Mesodermal cell (in vitro differentiated cells): ENCODE data around the gene SYT9.

Experiments used
- H3K27ac ChIP-seq: 2 replicates; pipeline ENCODE4 v1.7.0; 2013; ENCODE audit warnings: mild to moderate bottlenecking, low read depth, low read length, moderate library complexity; ENCODE audit not compliant: severe bottlenecking
- H3K36me3 ChIP-seq: 2 replicates; pipeline ENCODE4 v1.7.1; 2013; ENCODE audit warnings: mild to moderate bottlenecking, low read length, moderate library complexity; ENCODE audit not compliant: control insufficient read depth, insufficient read depth
- H3K4me1 ChIP-seq: one replicate; pipeline ENCODE4 v1.7.1; 2013; ENCODE audit warnings: mild to moderate bottlenecking, low read length; ENCODE audit not compliant: insufficient read depth, control insufficient read depth, poor library complexity, severe bottlenecking
- H3K4me3 ChIP-seq: 2 replicates; pipeline ENCODE4 v1.7.0; 2013; ENCODE audit warnings: low read length, control low read depth, mild to moderate bottlenecking; ENCODE audit not compliant: insufficient read depth, poor library complexity, severe bottlenecking; ENCODE audit errors: extremely low read depth
- H3K9me3 ChIP-seq: 2 replicates; pipeline ENCODE4 v1.7.1; 2013; ENCODE audit warnings: mild to moderate bottlenecking, low read length, moderate library complexity; ENCODE audit not compliant: control insufficient read depth
- WGBS, 2 experiments: methylation state at CpG; one replicate each; pipeline ENCODE4 v1.1.5; 2013; ENCODE audit warnings: missing lambda C conversion rate in 2 of 2; ENCODE audit not compliant: insufficient coverage in 2 of 2; 5-methylcytosine and 5-hydroxymethylcytosine counted together

Gene SYT9

DNA sequence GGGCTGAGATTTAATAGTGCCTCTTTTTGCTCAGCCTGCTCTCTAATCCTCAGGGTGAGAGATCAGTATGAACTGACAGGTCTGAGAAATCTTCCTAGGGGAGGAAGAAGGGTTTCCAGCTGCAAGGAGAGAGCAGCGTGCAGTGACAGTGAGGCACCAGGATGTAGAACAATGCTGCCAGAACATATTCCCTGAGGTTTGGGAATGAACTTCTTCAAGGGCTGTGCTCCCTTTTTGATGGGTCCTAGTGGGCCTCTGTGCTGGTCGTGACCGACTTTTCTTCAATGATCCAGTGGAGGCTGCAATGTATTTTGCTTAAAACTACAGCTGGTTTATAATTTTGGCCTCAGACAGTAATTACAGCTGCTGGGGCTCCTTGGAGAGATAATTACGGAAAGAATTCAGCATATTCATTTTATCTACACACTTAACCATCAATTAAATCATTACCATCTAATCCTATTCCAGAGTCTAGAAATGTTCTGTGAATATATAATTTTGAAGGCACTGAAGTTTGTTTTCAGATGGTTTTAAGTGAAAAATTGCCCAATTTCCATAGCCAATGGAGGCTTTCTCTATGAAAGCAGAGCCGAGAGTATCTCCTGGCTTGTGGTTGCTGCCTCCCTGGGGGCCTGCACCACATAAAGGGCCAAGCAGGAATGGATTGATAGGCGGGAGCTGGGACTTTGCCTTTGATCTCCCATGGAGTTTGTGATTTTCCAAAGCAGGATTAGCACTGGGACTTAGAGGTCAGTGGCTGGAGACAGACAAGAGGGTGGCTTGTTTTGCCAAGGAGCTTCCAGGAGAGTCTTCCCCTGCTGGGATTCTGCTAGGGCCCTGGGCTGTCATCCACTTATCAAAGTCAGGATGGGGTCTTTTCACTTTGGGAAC, 192.6 kb downstream of the SYT9 start:
- H3K36me3 ChIP-seq, result no peaks in the 10 kb centered on the region
- 69 to 73% methylated on average over 5 of the region's 6 CpGs for WGBS, 2 experiments
- no peak overlapping the region for H3K4me3 ChIP-seq
- peaks cover 5% of the 10 kb centered on the region for H3K4me1 ChIP-seq
- H3K27ac ChIP-seq, result no peak overlapping the region
- no peaks in the 10 kb centered on the region for H3K9me3 ChIP-seq

DNA sequence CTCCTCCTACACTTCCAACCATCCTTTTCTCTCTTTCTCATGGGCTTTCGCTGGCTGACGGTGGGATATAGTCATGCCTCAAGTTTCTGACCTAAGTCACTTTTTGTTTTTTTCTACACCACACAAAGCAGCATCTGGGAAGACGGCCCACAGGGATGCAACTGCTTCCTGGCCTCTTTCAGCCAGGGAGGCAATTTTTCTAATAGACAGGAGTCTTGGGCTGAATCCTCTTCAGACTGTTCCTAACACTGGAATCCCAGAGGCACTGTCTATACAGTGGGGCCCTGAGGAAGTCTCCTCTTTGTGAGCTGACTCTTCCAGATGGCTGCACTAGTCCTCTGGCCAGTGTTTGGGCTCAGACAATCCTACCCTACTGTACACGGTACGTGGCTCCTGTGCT, 193.9 kb downstream of the SYT9 start:
- H3K4me1 ChIP-seq, result peaks cover 5% of the 10 kb centered on the region
- no peak overlapping the region for H3K4me3 ChIP-seq

DNA sequence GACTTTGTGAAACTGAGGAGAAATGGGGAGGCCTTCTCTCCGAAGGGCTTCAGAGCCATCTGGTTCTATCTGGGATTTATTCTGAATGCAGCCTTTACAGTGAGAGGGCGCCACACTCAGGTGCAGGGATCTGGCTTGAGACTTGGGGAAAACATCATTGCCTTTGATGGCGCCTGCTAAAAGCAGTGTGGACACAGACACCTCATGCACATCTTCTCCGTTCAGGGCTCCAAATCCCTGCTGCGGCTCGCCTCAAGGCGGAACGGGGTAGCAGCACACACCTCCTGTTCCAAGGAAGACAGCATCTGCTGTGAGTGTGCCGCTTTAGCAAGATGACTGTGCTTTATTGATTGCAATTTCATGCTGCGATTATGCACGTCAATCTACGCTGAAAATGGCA, 196.5 kb downstream of the SYT9 start:
- Histone ChIP-seq H3K4me3 (no peak overlapping the region), H3K27ac (no peak overlapping the region), H3K9me3 (no peaks in the 10 kb centered on the region), H3K36me3 (no peaks in the 10 kb centered on the region), H3K4me1 (peaks cover 5% of the 10 kb centered on the region)
- WGBS, 2 experiments, result 86 to 88% methylated on average over 11 to 12 of the region's 12 CpGs

More for the DNA sequence above, 193.9 kb downstream of the SYT9 start:
- Histone ChIP-seq H3K9me3 (no peaks in the 10 kb centered on the region), H3K36me3 (no peaks in the 10 kb centered on the region), H3K27ac (no peak overlapping the region)
- 91 to 92% methylated on average over 3 to 5 of the region's 5 CpGs for WGBS, 2 experiments

DNA sequence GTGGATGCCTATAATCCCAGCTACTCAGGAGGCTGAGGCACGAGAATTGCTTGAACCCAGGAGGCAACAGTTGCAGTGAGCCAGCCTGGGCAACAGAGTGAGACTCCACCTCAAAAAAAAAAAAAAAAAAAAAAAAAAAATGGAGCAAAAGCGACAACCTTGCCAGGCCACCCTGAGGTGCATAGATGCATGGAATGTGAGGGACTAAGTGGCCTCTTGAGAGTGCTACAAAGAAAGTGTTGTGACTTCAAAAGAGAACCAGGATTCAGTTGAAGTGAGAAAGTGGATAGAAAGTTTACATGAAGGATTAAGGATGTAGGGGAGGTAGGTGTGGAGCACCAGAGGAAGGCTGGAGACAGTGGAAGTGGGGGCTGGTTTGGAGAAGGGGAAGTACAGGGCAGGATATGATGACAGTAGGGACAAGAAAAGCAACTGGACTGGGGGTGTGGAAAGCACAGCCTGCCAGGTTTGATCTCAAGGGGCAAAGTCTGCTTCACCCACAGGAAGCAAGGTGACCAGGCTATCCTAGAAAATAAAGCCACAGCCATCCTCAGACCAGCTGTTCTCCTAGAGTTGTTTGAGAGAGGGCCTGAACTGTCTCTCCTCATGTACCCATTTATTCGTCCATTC, 197.6 kb downstream of the SYT9 start:
- peaks cover 3% of the 10 kb centered on the region for H3K4me1 ChIP-seq
- no peak overlapping the region for H3K27ac ChIP-seq
- H3K4me3 ChIP-seq, result no peak overlapping the region
- H3K9me3 ChIP-seq, result no peaks in the 10 kb centered on the region
- H3K36me3 ChIP-seq, result no peaks in the 10 kb centered on the region
- WGBS, 2 experiments, result 69 to 90% methylated on average over 2 to 3 of the region's 3 CpGs

DNA sequence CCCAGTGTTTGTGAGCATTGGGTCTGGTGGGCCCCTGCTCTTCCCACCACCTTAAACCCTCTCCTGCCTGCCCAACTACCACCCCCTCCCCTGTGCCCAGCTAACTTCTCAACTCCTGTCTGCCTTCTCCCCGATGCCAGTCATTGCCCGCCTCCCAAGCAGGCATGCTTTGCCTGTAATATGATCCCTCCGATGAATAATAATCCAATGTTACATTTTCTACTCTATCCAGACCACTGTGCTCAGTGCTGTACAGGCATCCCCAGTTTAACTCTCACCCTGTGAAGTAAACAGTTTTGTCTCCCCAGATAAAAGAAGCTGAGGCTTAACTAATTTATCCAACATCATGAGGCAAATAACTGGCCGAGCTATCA, 198.1 kb downstream of the SYT9 start:
- H3K4me3 ChIP-seq, result no peak overlapping the region
- H3K4me1 ChIP-seq, result no peaks in the 10 kb centered on the region
- H3K9me3 ChIP-seq, result no peaks in the 10 kb centered on the region
- no peak overlapping the region for H3K27ac ChIP-seq
- H3K36me3 ChIP-seq, result no peaks in the 10 kb centered on the region
- WGBS, 2 experiments, result 92 to 94% methylated on average over 3 of the region's 4 CpGs

DNA sequence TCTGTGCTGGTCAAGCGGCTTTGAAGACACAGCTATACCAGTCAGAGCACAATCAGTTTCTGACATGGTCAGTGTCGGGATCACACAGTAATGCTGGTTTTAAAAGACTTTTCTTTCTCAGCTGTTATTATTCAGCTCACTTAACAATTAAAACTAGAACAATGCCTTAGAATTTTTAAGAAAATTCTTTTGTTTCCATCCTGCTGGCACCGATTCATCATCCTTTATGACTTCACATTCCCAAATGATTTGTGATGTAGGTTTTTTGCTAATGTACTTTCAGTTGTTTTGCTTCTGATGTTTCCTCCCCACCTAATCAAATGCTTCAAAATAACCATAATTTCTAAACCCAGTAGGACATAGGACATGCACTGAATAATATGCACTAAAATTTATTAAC, 199.1 kb downstream of the SYT9 start:
- Histone ChIP-seq H3K9me3 (no peaks in the 10 kb centered on the region), H3K4me3 (no peak overlapping the region), H3K27ac (no peak overlapping the region), H3K4me1 (no peaks in the 10 kb centered on the region), H3K36me3 (no peaks in the 10 kb centered on the region)
- 84 to 88% methylated on average over 2 of the region's 3 CpGs for WGBS, 2 experiments

DNA sequence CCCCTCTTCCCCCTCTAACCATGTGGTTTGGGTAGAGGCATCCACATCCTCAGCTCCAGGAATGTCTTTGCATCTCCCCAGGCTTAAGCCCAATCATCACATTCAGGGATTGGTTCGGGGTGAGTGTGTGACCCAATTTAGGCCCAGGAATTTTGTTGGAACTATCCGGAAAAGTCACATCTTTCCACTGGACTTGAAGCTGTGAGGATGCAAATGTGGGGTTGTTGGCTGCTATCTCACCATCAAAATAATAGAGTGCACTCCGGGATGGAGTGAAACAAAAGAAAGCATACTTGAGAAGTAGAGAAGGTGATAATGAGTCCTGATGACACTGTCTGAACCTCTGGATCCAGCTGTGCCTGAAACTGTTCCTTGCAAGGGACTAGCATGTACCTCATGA, 199.8 kb downstream of the SYT9 start:
- Histone ChIP-seq H3K9me3 (no peaks in the 10 kb centered on the region), H3K4me3 (no peak overlapping the region), H3K36me3 (no peaks in the 10 kb centered on the region), H3K4me1 (no peaks in the 10 kb centered on the region), H3K27ac (no peak overlapping the region)
- WGBS, 2 experiments, result 57 to 80% methylated on average over 1 of the region's 3 CpGs

DNA sequence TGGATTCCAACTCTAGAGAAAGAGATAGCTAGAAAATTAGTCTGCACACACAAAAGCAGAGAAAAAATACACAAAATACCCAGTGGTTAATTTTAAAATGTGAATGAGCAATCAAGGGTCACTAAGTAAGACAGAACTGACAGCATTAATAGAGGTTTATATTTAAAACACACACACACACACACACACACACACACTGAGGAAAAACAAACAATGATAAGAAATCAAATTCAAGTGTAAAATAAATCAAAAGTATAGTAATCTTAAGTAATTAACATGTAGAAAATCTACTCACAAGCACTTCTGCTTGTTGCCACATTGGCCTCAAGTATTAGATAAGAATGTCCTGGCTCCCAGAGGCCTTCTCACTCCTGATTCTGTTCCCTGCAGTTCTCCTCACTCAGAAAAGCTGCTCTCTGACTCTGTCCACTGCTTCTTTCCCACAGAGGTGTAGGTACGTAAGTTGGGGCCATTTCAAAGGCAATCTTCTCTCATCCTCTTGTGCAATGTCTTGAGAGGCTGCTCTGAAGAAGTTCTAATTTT, 200.3 kb downstream of the SYT9 start:
- Histone ChIP-seq H3K9me3 (no peaks in the 10 kb centered on the region), H3K27ac (no peak overlapping the region), H3K4me1 (no peaks in the 10 kb centered on the region), H3K36me3 (no peaks in the 10 kb centered on the region), H3K4me3 (no peak overlapping the region)
- WGBS, 2 experiments, result 86% methylated on average over 1 of the region's 1 CpG; no CpG with 5 or more reads in 1 of the 2 experiments

DNA sequence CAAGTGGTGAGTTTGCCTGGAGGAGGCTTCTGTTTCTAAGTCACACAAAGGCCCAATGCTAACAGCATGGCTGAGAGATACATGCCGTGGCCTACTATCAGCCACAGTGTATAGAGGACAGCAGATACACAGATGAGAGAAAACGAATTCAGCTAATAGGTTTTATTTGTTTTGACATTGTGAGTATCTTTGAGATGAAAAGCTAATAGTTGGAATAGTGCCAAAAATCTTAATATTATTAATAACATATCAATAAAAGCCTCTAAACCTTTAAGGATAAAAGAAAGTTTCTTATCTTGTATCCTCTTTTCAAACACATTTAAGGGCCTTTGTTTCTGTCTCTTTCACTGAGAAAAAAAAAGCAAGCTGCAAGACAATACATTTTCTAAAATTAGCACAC, 203.2 kb downstream of the SYT9 start:
- Histone ChIP-seq H3K4me3 (no peak overlapping the region), H3K4me1 (no peaks in the 10 kb centered on the region), H3K9me3 (no peaks in the 10 kb centered on the region), H3K27ac (no peak overlapping the region), H3K36me3 (no peaks in the 10 kb centered on the region)
- 86% methylated on average over 1 of the region's 2 CpGs; no CpG with 5 or more reads in 1 of the 2 experiments for WGBS, 2 experiments

DNA sequence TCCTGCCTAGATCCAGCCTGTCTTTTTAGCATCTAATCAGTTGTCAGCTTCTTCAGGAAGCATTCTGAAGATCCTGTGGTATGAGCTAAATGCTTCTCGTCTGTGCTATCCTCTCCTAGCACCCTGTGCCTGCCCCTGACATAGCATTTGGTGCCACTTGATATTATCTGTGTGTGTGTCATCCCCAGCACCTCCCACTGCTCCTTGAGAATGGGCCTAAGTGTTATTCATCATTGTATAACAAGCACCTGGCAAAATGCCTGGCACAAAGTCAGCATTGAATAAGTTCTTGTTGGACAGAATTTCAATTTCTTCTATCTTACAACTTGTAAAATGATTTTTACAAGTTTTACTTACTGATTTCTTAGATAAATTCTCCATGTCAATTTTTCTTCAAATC, 205.5 kb downstream of the SYT9 start:
- no peak overlapping the region for H3K4me3 ChIP-seq
- WGBS, 2 experiments, result 11 to 50% methylated on average over 1 of the region's 1 CpG

DNA sequence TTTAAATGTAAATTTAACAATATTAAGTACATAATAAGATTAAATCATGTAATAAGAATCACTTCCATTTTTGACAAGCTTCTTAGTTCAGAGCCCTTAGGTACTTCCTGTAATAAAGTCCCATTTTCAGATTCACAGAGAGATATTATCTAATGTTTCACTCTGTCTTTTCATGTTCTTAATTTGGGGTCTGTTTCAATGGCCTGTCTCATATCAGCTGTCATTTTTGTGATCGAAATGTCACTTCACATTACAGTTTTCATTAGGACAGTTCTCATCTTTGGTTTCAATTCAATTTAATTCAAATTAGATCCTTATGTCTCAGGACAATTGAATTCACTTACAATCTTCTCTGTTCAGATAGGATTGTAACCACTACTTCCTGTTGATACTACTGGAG, 211.0 kb downstream of the SYT9 start:
- WGBS, 2 experiments, result 100% methylated on average over 1 of the region's 1 CpG

More for the DNA sequence above, 205.5 kb downstream of the SYT9 start:
- no peaks in the 10 kb centered on the region for H3K4me1 ChIP-seq
- H3K9me3 ChIP-seq, result no peaks in the 10 kb centered on the region
- no peaks in the 10 kb centered on the region for H3K36me3 ChIP-seq
- H3K27ac ChIP-seq, result no peak overlapping the region

More for the DNA sequence above, 211.0 kb downstream of the SYT9 start:
- Histone ChIP-seq H3K36me3 (no peaks in the 10 kb centered on the region), H3K9me3 (no peaks in the 10 kb centered on the region), H3K4me1 (no peaks in the 10 kb centered on the region), H3K27ac (no peak overlapping the region), H3K4me3 (no peak overlapping the region)
